Neural progenitor cell (in vitro differentiated cells): ENCODE measurements around the gene TENT5C. TPM values are rescaled to one million over a fixed set of nuclear protein-coding genes. Genes with fewer than 3 reads are reported as not detected.

Experiments
- DNase-seq: peaks from one replicate; pipeline ENCODE4 v3.0.0-alpha.2; 2016; ENCODE audit warnings: low spot score
- H2AFZ ChIP-seq: fragments of 200-600 bp; sonication (generic); replicated peaks from 2 replicates; pipeline ENCODE4 v1.6.1; 2016; ENCODE audit warnings: antibody characterized with exemption
- H3F3A ChIP-seq: fragments of 200-600 bp; sonication (generic); 2 replicates; pipeline ENCODE4 v1.6.1; 2016; ENCODE audit warnings: antibody characterized with exemption, low read depth
- H3K27ac ChIP-seq: fragments of 200-600 bp; sonication (generic); 2 replicates; pipeline ENCODE4 v1.5.1; 2016; ENCODE audit warnings: mild to moderate bottlenecking
- H3K27me3 ChIP-seq: fragments of 200-600 bp; sonication (generic); 2 replicates; pipeline ENCODE4 v1.6.1; 2016; ENCODE audit warnings: mild to moderate bottlenecking, moderate library complexity
- H3K36me3 ChIP-seq: fragments of 200-600 bp; sonication (generic); 2 replicates; pipeline ENCODE4 v1.5.1; 2016
- H3K4me1 ChIP-seq: fragments of 200-600 bp; sonication (generic); 2 replicates; pipeline ENCODE4 v1.6.1; 2016; ENCODE audit warnings: mixed run types
- H3K4me2 ChIP-seq: fragments of 200-600 bp; sonication (generic); 2 replicates; pipeline ENCODE4 v1.6.1; 2016
- H3K4me3 ChIP-seq: fragments of 200-600 bp; sonication (generic); 2 replicates; pipeline ENCODE4 v1.5.1; 2016
- H3K79me2 ChIP-seq: fragments of 200-600 bp; sonication (generic); 2 replicates; pipeline ENCODE4 v1.6.1; 2016; ENCODE audit warnings: low read depth
- H3K9ac ChIP-seq: fragments of 200-600 bp; sonication (generic); 2 replicates; pipeline ENCODE4 v1.6.1; 2016
- H3K9me3 ChIP-seq: fragments of 200-600 bp; sonication (generic); 2 replicates; pipeline ENCODE4 v1.5.1; 2016; ENCODE audit warnings: low read depth
- H4K20me1 ChIP-seq: fragments of 200-600 bp; sonication (generic); 2 replicates; pipeline ENCODE4 v1.6.1; 2016; ENCODE audit warnings: low read depth
- H3K27ac Mint-ChIP-seq: 3 replicates; pipeline ENCODE4 v1.8.0; 2021; ENCODE audit warnings: mixed read lengths
- H3K27me3 Mint-ChIP-seq: 2 replicates; pipeline ENCODE4 v1.8.0; 2022; ENCODE audit warnings: low read depth, mild to moderate bottlenecking, inconsistent platforms, moderate library complexity, mixed read lengths; ENCODE audit not compliant: insufficient read depth
- H3K36me3 Mint-ChIP-seq: 3 replicates; pipeline ENCODE4 v1.8.0; 2021; ENCODE audit warnings: mixed read lengths
- H3K4me1 Mint-ChIP-seq: 3 replicates; pipeline ENCODE4 v1.8.0; 2021; ENCODE audit warnings: mixed read lengths
- H3K4me3 Mint-ChIP-seq: 3 replicates; pipeline ENCODE4 v1.8.0; 2021; ENCODE audit warnings: mild to moderate bottlenecking, moderate library complexity, mixed read lengths
- H3K9me3 Mint-ChIP-seq: 3 replicates; pipeline ENCODE4 v1.8.0; 2020; ENCODE audit warnings: mixed read lengths
- CTCF ChIP-seq: fragments of 200-600 bp; sonication (generic); IDR thresholded peaks from 2 replicates; pipeline ENCODE4 v1.5.1; 2017; ENCODE audit warnings: antibody characterized with exemption, mild to moderate bottlenecking
- EZH2 ChIP-seq: fragments of 200-600 bp; sonication (generic); IDR thresholded peaks from 2 replicates; pipeline ENCODE4 v1.6.1; 2017; ENCODE audit warnings: antibody characterized with exemption, mild to moderate bottlenecking, moderate library complexity
- EZH2phosphoT487 ChIP-seq: fragments of 200-600 bp; sonication (generic); IDR thresholded peaks from 2 replicates; pipeline ENCODE4 v1.6.1; 2017; ENCODE audit warnings: antibody characterized with exemption
- total RNA-seq: library from RNA; depleted of rRNA; stranded (reverse); fragments of >200 nt; gene quantifications from 2 replicates; pipeline ENCODE4 v1.2.3, GENCODE V29; 2015; ENCODE audit warnings: low replicate concordance

Gene TENT5C
- total RNA-seq, 1 donor from 2014 or later = 0.39 TPM

- no peak overlapping the region for H3K4me3 Mint-ChIP-seq
- H3K27me3 Mint-ChIP-seq = peaks cover 13% of the 10 kb centered on the region
- Histone ChIP-seq H3K9ac (no peak overlapping the region), H4K20me1 (no peaks in the 10 kb centered on the region), H3K27me3 (no peaks in the 10 kb centered on the region), H3K79me2 (no peaks in the 10 kb centered on the region), H3K4me3 (no peak overlapping the region), H3K9me3 (no peaks in the 10 kb centered on the region), H3K4me1 (no peaks in the 10 kb centered on the region), H3K4me2 (no peak overlapping the region), H3K36me3 (no peaks in the 10 kb centered on the region), H3K27ac (no peak overlapping the region), H2AFZ (no peak overlapping the region), H3F3A (no peaks in the 10 kb centered on the region)
- H3K9me3 Mint-ChIP-seq = no peaks in the 10 kb centered on the region
- no peak for DNase-seq
- H3K27ac Mint-ChIP-seq = no peak overlapping the region
- H3K4me1 Mint-ChIP-seq = peaks cover 11% of the 10 kb centered on the region
- TF ChIP-seq CTCF (no peak), EZH2phosphoT487 (no peak), EZH2 (no peak)
- H3K36me3 Mint-ChIP-seq = no peaks in the 10 kb centered on the region
These were observed 47.3 kb downstream of the TENT5C start for GRCh38 chr1:117653195-117653594.

- no peak for DNase-seq
- Histone ChIP-seq H2AFZ (no peak overlapping the region), H3K36me3 (no peaks in the 10 kb centered on the region), H3K27ac (no peak overlapping the region), H3K79me2 (no peaks in the 10 kb centered on the region), H3K4me2 (no peak overlapping the region), H4K20me1 (no peaks in the 10 kb centered on the region), H3K9me3 (no peaks in the 10 kb centered on the region), H3F3A (no peaks in the 10 kb centered on the region), H3K4me3 (no peak overlapping the region), H3K9ac (no peak overlapping the region), H3K27me3 (no peaks in the 10 kb centered on the region), H3K4me1 (no peaks in the 10 kb centered on the region)
- H3K9me3 Mint-ChIP-seq = no peaks in the 10 kb centered on the region
- H3K4me3 Mint-ChIP-seq = no peak overlapping the region
- no peak overlapping the region for H3K27ac Mint-ChIP-seq
- H3K4me1 Mint-ChIP-seq = peaks cover 11% of the 10 kb centered on the region
- TF ChIP-seq EZH2 (no peak), EZH2phosphoT487 (no peak), CTCF (no peak)
- H3K36me3 Mint-ChIP-seq = no peaks in the 10 kb centered on the region
- H3K27me3 Mint-ChIP-seq = peaks cover 13% of the 10 kb centered on the region
These were observed 48.1 kb downstream of the TENT5C start for GRCh38 chr1:117653732-117654492.

- Mint-ChIP-seq H3K9me3 (no peaks in the 10 kb centered on the region), H3K27me3 (peaks cover 12% of the 10 kb centered on the region), H3K4me1 (peaks cover 11% of the 10 kb centered on the region), H3K27ac (no peak overlapping the region), H3K4me3 (no peak overlapping the region), H3K36me3 (no peaks in the 10 kb centered on the region)
- TF ChIP-seq EZH2phosphoT487 (no peak), CTCF (no peak), EZH2 (no peak)
- Histone ChIP-seq H3F3A (no peaks in the 10 kb centered on the region), H3K9me3 (no peaks in the 10 kb centered on the region), H3K4me1 (no peaks in the 10 kb centered on the region), H3K4me2 (no peak overlapping the region), H2AFZ (no peak overlapping the region), H3K79me2 (no peaks in the 10 kb centered on the region), H3K4me3 (no peak overlapping the region), H3K27me3 (no peaks in the 10 kb centered on the region), H3K27ac (no peak overlapping the region), H3K9ac (no peak overlapping the region), H3K36me3 (no peaks in the 10 kb centered on the region), H4K20me1 (no peaks in the 10 kb centered on the region)
- DNase-seq = no peak
These were observed 48.8 kb downstream of the TENT5C start for GRCh38 chr1:117654493-117655219.
